GM23338 (cell line): ENCODE results near the gene GPA33. TPM values are rescaled to one million over a fixed set of nuclear protein-coding genes. Genes with fewer than 3 reads are reported as not detected.

Source experiments
- ATAC-seq: fragments of 200-7000 bp; cut with Tn5 transposase; 3 replicates; pipeline ENCODE4 v1.9.1; 2020
- DNase-seq: peaks from one replicate; pipeline ENCODE4 v3.0.0-alpha.2; 2015; ENCODE audit warnings: low spot score
- H2AFZ ChIP-seq: fragments of 200-600 bp; sonication (generic); 2 replicates; pipeline ENCODE4 v1.8.0; 2016; ENCODE audit warnings: antibody characterized with exemption, mild to moderate bottlenecking, moderate library complexity
- H3F3A ChIP-seq: fragments of 200-600 bp; sonication (generic); replicated peaks from 2 replicates; pipeline ENCODE4 v1.8.0; 2017; ENCODE audit warnings: antibody characterized with exemption, mixed run types, low read depth
- H3K27ac ChIP-seq: fragments of 200-600 bp; sonication (generic); 2 replicates; pipeline ENCODE4 v1.6.1; 2016; ENCODE audit warnings: low read depth
- H3K27me3 ChIP-seq: fragments of 200-600 bp; sonication (generic); 2 replicates; pipeline ENCODE4 v1.8.0; 2016; ENCODE audit warnings: mild to moderate bottlenecking, mixed run types, moderate library complexity; ENCODE audit not compliant: insufficient read depth
- H3K36me3 ChIP-seq: fragments of 200-600 bp; sonication (generic); 2 replicates; pipeline ENCODE4 v1.8.0; 2016; ENCODE audit warnings: mild to moderate bottlenecking; ENCODE audit not compliant: insufficient read depth
- H3K4me1 ChIP-seq: fragments of 200-600 bp; sonication (generic); 2 replicates; pipeline ENCODE4 v1.8.0; 2016; ENCODE audit warnings: mild to moderate bottlenecking, moderate library complexity; ENCODE audit not compliant: insufficient read depth
- H3K4me2 ChIP-seq: fragments of 200-600 bp; sonication (generic); 2 replicates; pipeline ENCODE4 v1.7.1; 2017; ENCODE audit warnings: mixed run types
- H3K4me3 ChIP-seq: fragments of 200-600 bp; sonication (generic); 2 replicates; pipeline ENCODE4 v1.6.1; 2016; ENCODE audit warnings: mixed run types
- H3K79me2 ChIP-seq: fragments of 200-600 bp; sonication (generic); replicated peaks from 2 replicates; pipeline ENCODE4 v1.8.0; 2017; ENCODE audit warnings: mild to moderate bottlenecking; ENCODE audit not compliant: insufficient read depth
- H3K9me2 ChIP-seq: fragments of 200-600 bp; sonication (generic); 2 replicates; pipeline ENCODE4 v1.8.0; 2017; ENCODE audit not compliant: insufficient read depth
- H4K20me1 ChIP-seq: fragments of 200-600 bp; sonication (generic); replicated peaks from 2 replicates; pipeline ENCODE4 v1.8.0; 2017; ENCODE audit warnings: mild to moderate bottlenecking; ENCODE audit not compliant: insufficient read depth
- H3K27ac Mint-ChIP-seq: 2 replicates; pipeline ENCODE4 v1.8.0; 2020; ENCODE audit warnings: inconsistent platforms, mild to moderate bottlenecking, moderate library complexity, mixed read lengths
- H3K27me3 Mint-ChIP-seq: 3 replicates; pipeline ENCODE4 v1.8.0; 2022; ENCODE audit warnings: low read depth, mild to moderate bottlenecking, moderate library complexity, mixed read lengths, inconsistent platforms; ENCODE audit not compliant: insufficient read depth, poor library complexity
- H3K36me3 Mint-ChIP-seq: 3 replicates; pipeline ENCODE4 v1.8.0; 2021; ENCODE audit warnings: low read depth, mild to moderate bottlenecking, inconsistent platforms, moderate library complexity, mixed read lengths
- H3K4me1 Mint-ChIP-seq: 3 replicates; pipeline ENCODE4 v1.8.0; 2020; ENCODE audit warnings: mild to moderate bottlenecking, inconsistent platforms, mixed read lengths
- H3K4me3 Mint-ChIP-seq: 3 replicates; pipeline ENCODE4 v1.8.0; 2021; ENCODE audit warnings: moderate library complexity, mild to moderate bottlenecking, inconsistent platforms, mixed read lengths
- H3K9me3 Mint-ChIP-seq: 3 replicates; pipeline ENCODE4 v1.8.0; 2020; ENCODE audit warnings: moderate library complexity, mild to moderate bottlenecking, inconsistent platforms, mixed read lengths
- CREB1 ChIP-seq: fragments of 250-450 bp; sonication (Bioruptor Pico); IDR thresholded peaks from 2 replicates; pipeline ENCODE4 v1.5.0; 2020; ENCODE audit warnings: low read depth, mild to moderate bottlenecking, moderate library complexity
- EZH2 ChIP-seq: fragments of 200-600 bp; sonication (generic); IDR thresholded peaks from one replicate; pipeline ENCODE4 v1.8.0; 2017; ENCODE audit warnings: antibody characterized with exemption, mild to moderate bottlenecking, low read depth; ENCODE audit not compliant: unreplicated experiment
- REST ChIP-seq: IDR thresholded peaks from one replicate; pipeline ENCODE4 v1.6.1; 2018; ENCODE audit warnings: antibody characterized with exemption; ENCODE audit not compliant: unreplicated experiment
- STAT1 ChIP-seq: IDR thresholded peaks from one replicate; pipeline ENCODE4 v1.6.1; 2016; ENCODE audit warnings: antibody characterized with exemption; ENCODE audit not compliant: unreplicated experiment
- ZNF114 ChIP-seq: fragments of 250-450 bp; sonication (Bioruptor Pico); IDR thresholded peaks from 2 replicates; pipeline ENCODE4 v1.5.0; 2020; ENCODE audit warnings: mild to moderate bottlenecking, moderate library complexity
- ZNF331 ChIP-seq: fragments of 250-450 bp; sonication (Bioruptor Pico); IDR thresholded peaks from 2 replicates; pipeline ENCODE4 v1.5.0; 2020; ENCODE audit warnings: low read depth, mild to moderate bottlenecking, moderate library complexity
- polyA plus RNA-seq: library from polyadenylated mRNA; unstranded; fragments of >200 nt; fragmentation: Nextera tagmentation; extraction: Ambion mirVana; gene quantifications from 2 replicates; pipeline ENCODE4 v1.2.1, GENCODE V29; 2016
- total RNA-seq: library from RNA; depleted of rRNA; stranded (reverse); fragments of >200 nt; shearing (Covaris generic); gene quantifications from 2 replicates; pipeline ENCODE4 v1.2.3, GENCODE V29; 2014
- TF ChIP-seq, protein P1 (sequence below), 2 experiments: fragments of 200-600 bp in 1 of 2; sonication (generic) in 1 of 2; conservative IDR thresholded peaks; 2 replicates each; pipeline versions ENCODE4 v1.5.1 to v1.6.1; 2016 to 2017; ENCODE audit warnings: antibody characterized with exemption in 2 of 2, low read depth in 2 of 2, mild to moderate bottlenecking in 2 of 2, moderate library complexity in 1 of 2
- TF ChIP-seq, protein P2 (sequence below): IDR thresholded peaks from 2 replicates; pipeline ENCODE4 v1.6.1; 2016; ENCODE audit warnings: antibody characterized with exemption

Gene GPA33
- total and polyA plus RNA-seq, 2 experiments from 2014 or later: 0.10 to 0.28 TPM

GRCh38 chr1:167119696-167120095 is 29.5 kb upstream of the GPA33 start:
- ATAC-seq (no peak), DNase-seq (no peak)
- H2AFZ ChIP-seq: peak overlapping the region; percentile 54

DNA sequence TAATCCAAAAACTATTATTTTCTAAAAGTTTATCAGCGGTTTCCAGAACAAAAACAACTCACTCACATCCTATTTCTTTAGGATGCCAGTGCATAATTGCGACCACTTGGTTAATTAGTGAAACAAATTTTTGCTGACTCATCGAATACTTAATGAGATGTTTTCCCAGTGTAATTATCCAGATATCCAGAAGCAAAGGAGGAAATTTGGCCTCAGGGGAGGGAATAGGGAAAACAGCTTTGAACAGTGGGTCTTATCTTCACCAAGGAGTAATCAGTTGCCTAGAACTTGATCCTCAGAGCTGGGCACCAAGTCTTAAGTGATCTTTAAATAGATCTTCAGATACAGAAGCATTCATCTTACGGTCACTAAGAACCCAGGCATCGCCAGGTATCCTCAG is 28.0 kb upstream of the GPA33 start:
- Mint-ChIP-seq H3K4me1 (peaks cover 41% of the 10 kb centered on the region), H3K9me3 (no peaks in the 10 kb centered on the region), H3K36me3 (no peaks in the 10 kb centered on the region), H3K27me3 (peaks cover 12% of the 10 kb centered on the region), H3K27ac (no peak overlapping the region), H3K4me3 (no peak overlapping the region)
- Histone ChIP-seq H3K36me3 (no peaks in the 10 kb centered on the region), H3K4me3 (no peak overlapping the region), H3F3A (peaks cover 10% of the 10 kb centered on the region), H3K4me2 (no peak overlapping the region), H3K9me2 (peaks cover 8% of the 10 kb centered on the region), H4K20me1 (no peaks in the 10 kb centered on the region), H3K27ac (no peak overlapping the region), H2AFZ (0 out of 2 replicates have a peak overlapping the region, but pooled peaks have one; percentile 52), H3K4me1 (peaks cover 42% of the 10 kb centered on the region), H3K79me2 (no peaks in the 10 kb centered on the region), H3K27me3 (no peaks in the 10 kb centered on the region)
- DNase-seq: no peak
- ATAC-seq: no peak
- TF ChIP-seq STAT1: no peak
- TF ChIP-seq, protein P1, sequence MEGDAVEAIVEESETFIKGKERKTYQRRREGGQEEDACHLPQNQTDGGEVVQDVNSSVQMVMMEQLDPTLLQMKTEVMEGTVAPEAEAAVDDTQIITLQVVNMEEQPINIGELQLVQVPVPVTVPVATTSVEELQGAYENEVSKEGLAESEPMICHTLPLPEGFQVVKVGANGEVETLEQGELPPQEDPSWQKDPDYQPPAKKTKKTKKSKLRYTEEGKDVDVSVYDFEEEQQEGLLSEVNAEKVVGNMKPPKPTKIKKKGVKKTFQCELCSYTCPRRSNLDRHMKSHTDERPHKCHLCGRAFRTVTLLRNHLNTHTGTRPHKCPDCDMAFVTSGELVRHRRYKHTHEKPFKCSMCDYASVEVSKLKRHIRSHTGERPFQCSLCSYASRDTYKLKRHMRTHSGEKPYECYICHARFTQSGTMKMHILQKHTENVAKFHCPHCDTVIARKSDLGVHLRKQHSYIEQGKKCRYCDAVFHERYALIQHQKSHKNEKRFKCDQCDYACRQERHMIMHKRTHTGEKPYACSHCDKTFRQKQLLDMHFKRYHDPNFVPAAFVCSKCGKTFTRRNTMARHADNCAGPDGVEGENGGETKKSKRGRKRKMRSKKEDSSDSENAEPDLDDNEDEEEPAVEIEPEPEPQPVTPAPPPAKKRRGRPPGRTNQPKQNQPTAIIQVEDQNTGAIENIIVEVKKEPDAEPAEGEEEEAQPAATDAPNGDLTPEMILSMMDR (conservative IDR thresholded peaks at IDR 0.05; ENCODE audit: low read depth in 2 of 2): no peak
- TF ChIP-seq, protein P2, sequence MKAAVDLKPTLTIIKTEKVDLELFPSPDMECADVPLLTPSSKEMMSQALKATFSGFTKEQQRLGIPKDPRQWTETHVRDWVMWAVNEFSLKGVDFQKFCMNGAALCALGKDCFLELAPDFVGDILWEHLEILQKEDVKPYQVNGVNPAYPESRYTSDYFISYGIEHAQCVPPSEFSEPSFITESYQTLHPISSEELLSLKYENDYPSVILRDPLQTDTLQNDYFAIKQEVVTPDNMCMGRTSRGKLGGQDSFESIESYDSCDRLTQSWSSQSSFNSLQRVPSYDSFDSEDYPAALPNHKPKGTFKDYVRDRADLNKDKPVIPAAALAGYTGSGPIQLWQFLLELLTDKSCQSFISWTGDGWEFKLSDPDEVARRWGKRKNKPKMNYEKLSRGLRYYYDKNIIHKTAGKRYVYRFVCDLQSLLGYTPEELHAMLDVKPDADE: no peak

More at GRCh38 chr1:167119696-167120095, 29.5 kb upstream of the GPA33 start:
- Mint-ChIP-seq H3K4me3 (no peak overlapping the region), H3K36me3 (no peaks in the 10 kb centered on the region), H3K4me1 (peaks cover 45% of the 10 kb centered on the region), H3K27me3 (peaks cover 12% of the 10 kb centered on the region), H3K27ac (no peak overlapping the region), H3K9me3 (no peaks in the 10 kb centered on the region)
- TF ChIP-seq ZNF114 (no peak), STAT1 (no peak), ZNF331 (CRISPR knock-in tag) (no peak), CREB1 (CRISPR knock-in tag) (no peak), EZH2 (no peak), REST (no peak)
- TF ChIP-seq, protein P1 (conservative IDR thresholded peaks at IDR 0.05; ENCODE audit: low read depth in 2 of 2): no peak
- Histone ChIP-seq H3F3A (peaks cover 10% of the 10 kb centered on the region), H4K20me1 (no peaks in the 10 kb centered on the region), H3K4me3 (no peak overlapping the region), H3K4me1 (peaks cover 43% of the 10 kb centered on the region), H3K79me2 (no peaks in the 10 kb centered on the region), H3K27me3 (no peaks in the 10 kb centered on the region), H3K9me2 (peaks cover under 1% of the 10 kb centered on the region; the same call in 1 of the 2 replicates), H3K27ac (no peak overlapping the region), H3K36me3 (no peaks in the 10 kb centered on the region), H3K4me2 (no peak overlapping the region)
